Stimulated activated CD8-positive, alpha-beta memory T cell treated with anti-CD3 and anti-CD28 coated beads, Interleukin-12 subunit alpha, Interleukin-12 subunit beta, amount 100 ng/mL, for 24 hours (primary cell): ENCODE results near the gene DPY19L1.
"Not testable (repeated sequence)": the region's sequence is repeated elsewhere in the genome, so short reads cannot be mapped to it uniquely, and the experiment has no call there.

Experiments
- DNase-seq: peaks from one replicate; pipeline ENCODE4 v3.0.0-alpha.2; 2020; ENCODE audit errors: extremely low read depth

Gene DPY19L1

GRCh38 chr7:34919038-34919437 is 118.2 kb downstream of the DPY19L1 start:
- not testable (repeated sequence) for DNase-seq

- not testable (repeated sequence) for DNase-seq
Measured at GRCh38 chr7:34918198-34918861, 119.0 kb downstream of the DPY19L1 start.

- DNase-seq = not testable (repeated sequence)
Measured at GRCh38 chr7:34917515-34917914, 119.8 kb downstream of the DPY19L1 start.

GRCh38 chr7:34916267-34916666 is 121.0 kb downstream of the DPY19L1 start:
- DNase-seq = no peak

GRCh38 chr7:34912236-34912635 is 125.0 kb downstream of the DPY19L1 start:
- DNase-seq = no peak

- DNase-seq = not testable (repeated sequence)
Measured at GRCh38 chr7:34906266-34906850, 130.9 kb downstream of the DPY19L1 start.

- DNase-seq = no peak
Measured at GRCh38 chr7:34904987-34905386, 132.3 kb downstream of the DPY19L1 start.

- not testable (repeated sequence) for DNase-seq
Measured at GRCh38 chr7:34903921-34904320, 133.4 kb downstream of the DPY19L1 start.

GRCh38 chr7:34902182-34902581 is 135.1 kb downstream of the DPY19L1 start:
- no peak for DNase-seq

- no peak for DNase-seq
Measured at GRCh38 chr7:34900891-34901513, 136.3 kb downstream of the DPY19L1 start.

GRCh38 chr7:34895202-34895601 is 142.1 kb downstream of the DPY19L1 start:
- no peak for DNase-seq

GRCh38 chr7:34889951-34890350 is 147.3 kb downstream of the DPY19L1 start:
- no peak for DNase-seq

GRCh38 chr7:34886856-34887255 is 150.4 kb downstream of the DPY19L1 start:
- DNase-seq = no peak

GRCh38 chr7:34883855-34884254 is 153.4 kb downstream of the DPY19L1 start:
- DNase-seq = not testable (repeated sequence)

- DNase-seq = no peak
Measured at GRCh38 chr7:34879871-34880270, 157.4 kb downstream of the DPY19L1 start.

GRCh38 chr7:34878944-34879735 is 158.1 kb downstream of the DPY19L1 start:
- DNase-seq = not testable (repeated sequence)
